HEK293 (cell line): Measurements from ENCODE around the gene RBFOX2.
A peak's percentile ranks its signal among the peaks of the same experiment; 100 is the strongest.

Source experiments
- CTCF ChIA-PET: fragments of 350-600 bp; formaldehyde crosslinking; extraction: SDS; loops from one replicate; lab custom pipeline; 2021; ENCODE audit warnings: antibody characterized with exemption; lab: Yijun Ruan, JAX
- POLR2A ChIA-PET: fragments of 300-600 bp; formaldehyde crosslinking; extraction: SDS; loops from one replicate; lab custom pipeline; 2020; ENCODE audit warnings: antibody characterized with exemption, inconsistent platforms; lab: Yijun Ruan, JAX
- H3K27ac ChIP-seq: fragments of 200-500 bp; sonication (Bioruptor generic); 2 replicates; pipeline ENCODE4 v1.5.1; 2014; ENCODE audit warnings: low read depth, low read length, control low read depth, inconsistent platforms; ENCODE audit errors: extremely low read depth
- H3K36me3 ChIP-seq, 2 experiments: fragments of 200-500 bp in 1 of 2; sonication (Bioruptor generic) in 1 of 2; 1 replicate in 1 of 2; 2 replicates in 1 of 2; pipeline ENCODE4 v1.5.1; 2014 to 2017; ENCODE audit warnings: inconsistent platforms in 2 of 2, low read length in 2 of 2; ENCODE audit not compliant: control insufficient read depth in 2 of 2, insufficient read depth in 1 of 2
- H3K4me1 ChIP-seq: fragments of 200-500 bp; sonication (Bioruptor generic); 2 replicates; pipeline ENCODE4 v1.5.1; 2014; ENCODE audit warnings: mild to moderate bottlenecking, low read length, inconsistent platforms; ENCODE audit not compliant: control insufficient read depth, insufficient read depth
- H3K4me3 ChIP-seq: 2 replicates; pipeline ENCODE4 v1.5.1; 2011; ENCODE audit warnings: low read depth, mild to moderate bottlenecking, control low read depth, low read length, moderate library complexity
- H3K9me3 ChIP-seq: fragments of 200-500 bp; sonication (Bioruptor generic); 2 replicates; pipeline ENCODE4 v1.5.1; 2014; ENCODE audit warnings: low read depth, low read length, inconsistent platforms; ENCODE audit not compliant: control insufficient read depth, insufficient read depth
- GLIS1 ChIP-seq: fragments of 450-650 bp; formaldehyde crosslinking; IDR thresholded peaks from 2 replicates; pipeline ENCODE4 v1.5.1; 2016; ENCODE audit warnings: missing biosample characterization, missing genetic modification characterization
- KLF8 ChIP-seq: fragments of 450-650 bp; formaldehyde crosslinking; IDR thresholded peaks from 2 replicates; pipeline ENCODE4 v1.5.1; 2016; ENCODE audit warnings: missing biosample characterization, missing genetic modification characterization
- SCRT1 ChIP-seq: fragments of 450-650 bp; formaldehyde crosslinking; IDR thresholded peaks from 2 replicates; pipeline ENCODE4 v1.5.1; 2016; ENCODE audit warnings: missing biosample characterization, missing genetic modification characterization, borderline replicate concordance
- SCRT2 ChIP-seq: fragments of 450-650 bp; formaldehyde crosslinking; IDR thresholded peaks from 2 replicates; pipeline ENCODE4 v1.5.1; 2016; ENCODE audit warnings: missing biosample characterization, missing genetic modification characterization
- SP3 ChIP-seq: fragments of 450-650 bp; formaldehyde crosslinking; IDR thresholded peaks from 2 replicates; pipeline ENCODE4 v1.5.1; 2016; ENCODE audit warnings: missing biosample characterization, missing genetic modification characterization
- WT1 ChIP-seq: fragments of 450-650 bp; formaldehyde crosslinking; IDR thresholded peaks from 2 replicates; pipeline ENCODE4 v1.5.1; 2016; ENCODE audit warnings: missing biosample characterization, missing genetic modification characterization
- ZBTB8A ChIP-seq: fragments of 450-650 bp; formaldehyde crosslinking; IDR thresholded peaks from 2 replicates; pipeline ENCODE4 v1.5.1; 2016; ENCODE audit warnings: missing biosample characterization, missing genetic modification characterization
- ZNF239 ChIP-seq: fragments of 450-650 bp; formaldehyde crosslinking; IDR thresholded peaks from 2 replicates; pipeline ENCODE4 v1.5.1; 2016; ENCODE audit warnings: missing biosample characterization, missing genetic modification characterization
- ZNF24 ChIP-seq: fragments of 450-650 bp; formaldehyde crosslinking; IDR thresholded peaks from 2 replicates; pipeline ENCODE4 v1.5.1; 2016; ENCODE audit warnings: missing biosample characterization, missing genetic modification characterization
- ZNF248 ChIP-seq: fragments of 450-650 bp; formaldehyde crosslinking; IDR thresholded peaks from 2 replicates; pipeline ENCODE4 v1.5.1; 2017; ENCODE audit warnings: missing biosample characterization, missing genetic modification characterization
- ZNF48 ChIP-seq: fragments of 450-650 bp; formaldehyde crosslinking; IDR thresholded peaks from 2 replicates; pipeline ENCODE4 v1.5.1; 2016; ENCODE audit warnings: missing biosample characterization, missing genetic modification characterization
- ZNF514 ChIP-seq: fragments of 450-650 bp; formaldehyde crosslinking; IDR thresholded peaks from 2 replicates; pipeline ENCODE4 v1.5.1; 2016; ENCODE audit warnings: missing biosample characterization, missing genetic modification characterization
- ZNF843 ChIP-seq: fragments of 450-650 bp; formaldehyde crosslinking; IDR thresholded peaks from 2 replicates; pipeline ENCODE4 v1.5.1; 2016; ENCODE audit warnings: missing biosample characterization, missing genetic modification characterization
- TF ChIP-seq, protein P1 (sequence below): fragments of 450-650 bp; formaldehyde crosslinking; IDR thresholded peaks from 2 replicates; pipeline ENCODE4 v1.5.1; 2016; ENCODE audit warnings: missing biosample characterization, missing genetic modification characterization, borderline replicate concordance
- TF ChIP-seq, protein P2 (sequence below): fragments of 450-650 bp; formaldehyde crosslinking; IDR thresholded peaks from 2 replicates; pipeline ENCODE4 v1.5.1; 2016; ENCODE audit warnings: missing biosample characterization, missing genetic modification characterization
- TF ChIP-seq, protein P3 (sequence below): fragments of 450-650 bp; formaldehyde crosslinking; IDR thresholded peaks from 2 replicates; pipeline ENCODE4 v1.5.1; 2016; ENCODE audit warnings: missing biosample characterization, missing genetic modification characterization, low read depth
- TF ChIP-seq, protein P4 (sequence below): fragments of 450-650 bp; formaldehyde crosslinking; IDR thresholded peaks from 2 replicates; pipeline ENCODE4 v1.5.1; 2017; ENCODE audit warnings: missing biosample characterization, missing genetic modification characterization
- TF ChIP-seq, protein P5 (sequence below): fragments of 450-650 bp; IDR thresholded peaks from 2 replicates; pipeline ENCODE4 v1.5.1; 2018; ENCODE audit warnings: missing biosample characterization, missing genetic modification characterization

Gene RBFOX2

DNA sequence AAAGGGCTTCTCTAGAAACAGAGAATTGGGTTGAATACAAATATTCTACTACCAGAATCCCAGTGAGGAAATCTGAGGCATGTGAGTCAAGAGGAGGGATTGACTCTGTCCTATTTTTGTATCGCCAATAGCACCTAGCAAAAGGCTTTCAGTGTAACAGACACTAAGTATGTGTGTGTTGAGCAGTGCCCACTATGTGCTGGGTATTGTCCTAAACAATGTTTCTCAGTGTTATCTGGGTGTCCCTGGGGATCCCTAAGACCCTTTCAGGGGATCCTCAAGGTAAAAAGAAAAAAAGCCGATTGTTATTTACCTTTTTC is 21.0 kb upstream of the RBFOX2 start (continued):
- TF ChIP-seq, protein P1, sequence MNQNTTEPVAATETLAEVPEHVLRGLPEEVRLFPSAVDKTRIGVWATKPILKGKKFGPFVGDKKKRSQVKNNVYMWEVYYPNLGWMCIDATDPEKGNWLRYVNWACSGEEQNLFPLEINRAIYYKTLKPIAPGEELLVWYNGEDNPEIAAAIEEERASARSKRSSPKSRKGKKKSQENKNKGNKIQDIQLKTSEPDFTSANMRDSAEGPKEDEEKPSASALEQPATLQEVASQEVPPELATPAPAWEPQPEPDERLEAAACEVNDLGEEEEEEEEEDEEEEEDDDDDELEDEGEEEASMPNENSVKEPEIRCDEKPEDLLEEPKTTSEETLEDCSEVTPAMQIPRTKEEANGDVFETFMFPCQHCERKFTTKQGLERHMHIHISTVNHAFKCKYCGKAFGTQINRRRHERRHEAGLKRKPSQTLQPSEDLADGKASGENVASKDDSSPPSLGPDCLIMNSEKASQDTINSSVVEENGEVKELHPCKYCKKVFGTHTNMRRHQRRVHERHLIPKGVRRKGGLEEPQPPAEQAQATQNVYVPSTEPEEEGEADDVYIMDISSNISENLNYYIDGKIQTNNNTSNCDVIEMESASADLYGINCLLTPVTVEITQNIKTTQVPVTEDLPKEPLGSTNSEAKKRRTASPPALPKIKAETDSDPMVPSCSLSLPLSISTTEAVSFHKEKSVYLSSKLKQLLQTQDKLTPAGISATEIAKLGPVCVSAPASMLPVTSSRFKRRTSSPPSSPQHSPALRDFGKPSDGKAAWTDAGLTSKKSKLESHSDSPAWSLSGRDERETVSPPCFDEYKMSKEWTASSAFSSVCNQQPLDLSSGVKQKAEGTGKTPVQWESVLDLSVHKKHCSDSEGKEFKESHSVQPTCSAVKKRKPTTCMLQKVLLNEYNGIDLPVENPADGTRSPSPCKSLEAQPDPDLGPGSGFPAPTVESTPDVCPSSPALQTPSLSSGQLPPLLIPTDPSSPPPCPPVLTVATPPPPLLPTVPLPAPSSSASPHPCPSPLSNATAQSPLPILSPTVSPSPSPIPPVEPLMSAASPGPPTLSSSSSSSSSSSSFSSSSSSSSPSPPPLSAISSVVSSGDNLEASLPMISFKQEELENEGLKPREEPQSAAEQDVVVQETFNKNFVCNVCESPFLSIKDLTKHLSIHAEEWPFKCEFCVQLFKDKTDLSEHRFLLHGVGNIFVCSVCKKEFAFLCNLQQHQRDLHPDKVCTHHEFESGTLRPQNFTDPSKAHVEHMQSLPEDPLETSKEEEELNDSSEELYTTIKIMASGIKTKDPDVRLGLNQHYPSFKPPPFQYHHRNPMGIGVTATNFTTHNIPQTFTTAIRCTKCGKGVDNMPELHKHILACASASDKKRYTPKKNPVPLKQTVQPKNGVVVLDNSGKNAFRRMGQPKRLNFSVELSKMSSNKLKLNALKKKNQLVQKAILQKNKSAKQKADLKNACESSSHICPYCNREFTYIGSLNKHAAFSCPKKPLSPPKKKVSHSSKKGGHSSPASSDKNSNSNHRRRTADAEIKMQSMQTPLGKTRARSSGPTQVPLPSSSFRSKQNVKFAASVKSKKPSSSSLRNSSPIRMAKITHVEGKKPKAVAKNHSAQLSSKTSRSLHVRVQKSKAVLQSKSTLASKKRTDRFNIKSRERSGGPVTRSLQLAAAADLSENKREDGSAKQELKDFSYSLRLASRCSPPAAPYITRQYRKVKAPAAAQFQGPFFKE (tag by site-specific recombination), result no peak
- no peak for TF ChIP-seq ZNF248 (tag by site-specific recombination)
- no peak for TF ChIP-seq GLIS1 (tag by site-specific recombination)
- TF ChIP-seq ZNF514 (tag by site-specific recombination), result no peak
- TF ChIP-seq ZNF48 (tag by site-specific recombination), result no peak
- TF ChIP-seq ZNF239 (tag by site-specific recombination), result no peak
- no peak for TF ChIP-seq WT1 (tag by site-specific recombination)
- no peak for TF ChIP-seq ZNF843 (tag by site-specific recombination)

DNA sequence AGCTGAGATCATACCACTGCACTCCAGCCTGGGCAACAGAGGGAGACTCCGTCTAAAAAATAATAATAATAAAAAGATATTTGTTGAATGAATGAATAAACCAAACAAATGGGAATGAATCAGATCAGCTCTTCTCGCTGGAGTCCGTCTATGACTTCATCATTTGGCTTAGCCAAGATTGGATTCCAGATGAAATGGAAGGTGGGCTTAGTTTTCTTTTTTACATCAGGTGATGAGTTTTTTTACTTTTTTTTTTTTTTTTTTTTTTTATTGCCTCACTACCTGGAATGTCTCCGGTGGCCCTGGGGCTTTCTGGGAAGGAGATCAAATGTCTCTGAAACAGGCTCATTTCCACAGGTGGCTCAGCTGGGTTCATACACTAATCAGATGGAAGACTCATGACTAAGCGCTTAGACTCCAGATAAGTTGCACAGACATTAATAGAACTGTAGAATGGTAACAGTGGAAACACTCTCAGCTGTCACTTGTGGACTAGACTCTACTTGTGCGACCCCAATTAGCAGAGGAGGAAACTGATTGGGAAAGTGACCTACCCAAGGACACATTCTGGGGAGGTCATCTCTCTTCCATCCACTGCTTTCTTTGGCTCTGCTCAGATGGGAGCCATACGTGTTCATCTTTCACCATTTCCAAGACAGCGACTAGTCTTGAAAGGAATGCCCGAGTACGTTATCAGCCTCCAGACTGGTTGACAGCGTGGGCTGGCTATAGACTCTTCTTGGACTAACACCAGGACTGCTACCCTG is 20.5 kb upstream of the RBFOX2 start:
- ChIA-PET POLR2A (interaction anchor here (0.7 kb wide), 1 partner anchor 26 kb away, joined by 3 read pairs; no protein-coding TSS in a partner anchor), CTCF (interaction anchor here (0.7 to 1.6 kb wide), 4 partner anchors 17 to 491 kb away, joined by 3 to 14 read pairs (median 4); no protein-coding TSS in a partner anchor)
- Histone ChIP-seq H3K4me3 (no peak overlapping the region), H3K4me1 (no peaks in the 10 kb centered on the region), H3K36me3 (no peaks in the 10 kb centered on the region), H3K27ac (no peak overlapping the region), H3K9me3 (no peaks in the 10 kb centered on the region)
- TF ChIP-seq SP3, result no peak
- TF ChIP-seq, protein P2, sequence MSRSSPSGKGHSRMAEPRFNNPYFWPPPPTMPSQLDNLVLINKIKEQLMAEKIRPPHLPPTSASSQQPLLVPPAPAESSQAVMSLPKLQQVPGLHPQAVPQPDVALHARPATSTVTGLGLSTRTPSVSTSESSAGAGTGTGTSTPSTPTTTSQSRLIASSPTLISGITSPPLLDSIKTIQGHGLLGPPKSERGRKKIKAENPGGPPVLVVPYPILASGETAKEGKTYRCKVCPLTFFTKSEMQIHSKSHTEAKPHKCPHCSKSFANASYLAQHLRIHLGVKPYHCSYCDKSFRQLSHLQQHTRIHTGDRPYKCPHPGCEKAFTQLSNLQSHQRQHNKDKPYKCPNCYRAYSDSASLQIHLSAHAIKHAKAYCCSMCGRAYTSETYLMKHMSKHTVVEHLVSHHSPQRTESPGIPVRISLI (tag by site-specific recombination), result 0 out of 2 replicates have a peak, but pooled peaks have one; percentile 34
- TF ChIP-seq, protein P3, sequence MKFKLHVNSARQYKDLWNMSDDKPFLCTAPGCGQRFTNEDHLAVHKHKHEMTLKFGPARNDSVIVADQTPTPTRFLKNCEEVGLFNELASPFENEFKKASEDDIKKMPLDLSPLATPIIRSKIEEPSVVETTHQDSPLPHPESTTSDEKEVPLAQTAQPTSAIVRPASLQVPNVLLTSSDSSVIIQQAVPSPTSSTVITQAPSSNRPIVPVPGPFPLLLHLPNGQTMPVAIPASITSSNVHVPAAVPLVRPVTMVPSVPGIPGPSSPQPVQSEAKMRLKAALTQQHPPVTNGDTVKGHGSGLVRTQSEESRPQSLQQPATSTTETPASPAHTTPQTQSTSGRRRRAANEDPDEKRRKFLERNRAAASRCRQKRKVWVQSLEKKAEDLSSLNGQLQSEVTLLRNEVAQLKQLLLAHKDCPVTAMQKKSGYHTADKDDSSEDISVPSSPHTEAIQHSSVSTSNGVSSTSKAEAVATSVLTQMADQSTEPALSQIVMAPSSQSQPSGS (tag by site-specific recombination), result no peak
- TF ChIP-seq, protein P4, sequence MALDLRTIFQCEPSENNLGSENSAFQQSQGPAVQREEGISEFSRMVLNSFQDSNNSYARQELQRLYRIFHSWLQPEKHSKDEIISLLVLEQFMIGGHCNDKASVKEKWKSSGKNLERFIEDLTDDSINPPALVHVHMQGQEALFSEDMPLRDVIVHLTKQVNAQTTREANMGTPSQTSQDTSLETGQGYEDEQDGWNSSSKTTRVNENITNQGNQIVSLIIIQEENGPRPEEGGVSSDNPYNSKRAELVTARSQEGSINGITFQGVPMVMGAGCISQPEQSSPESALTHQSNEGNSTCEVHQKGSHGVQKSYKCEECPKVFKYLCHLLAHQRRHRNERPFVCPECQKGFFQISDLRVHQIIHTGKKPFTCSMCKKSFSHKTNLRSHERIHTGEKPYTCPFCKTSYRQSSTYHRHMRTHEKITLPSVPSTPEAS (tag by site-specific recombination), result no peak
- no peak for TF ChIP-seq ZBTB8A (tag by site-specific recombination)
- peak; percentile 81 for TF ChIP-seq SCRT2 (tag by site-specific recombination)
- TF ChIP-seq, protein P5, sequence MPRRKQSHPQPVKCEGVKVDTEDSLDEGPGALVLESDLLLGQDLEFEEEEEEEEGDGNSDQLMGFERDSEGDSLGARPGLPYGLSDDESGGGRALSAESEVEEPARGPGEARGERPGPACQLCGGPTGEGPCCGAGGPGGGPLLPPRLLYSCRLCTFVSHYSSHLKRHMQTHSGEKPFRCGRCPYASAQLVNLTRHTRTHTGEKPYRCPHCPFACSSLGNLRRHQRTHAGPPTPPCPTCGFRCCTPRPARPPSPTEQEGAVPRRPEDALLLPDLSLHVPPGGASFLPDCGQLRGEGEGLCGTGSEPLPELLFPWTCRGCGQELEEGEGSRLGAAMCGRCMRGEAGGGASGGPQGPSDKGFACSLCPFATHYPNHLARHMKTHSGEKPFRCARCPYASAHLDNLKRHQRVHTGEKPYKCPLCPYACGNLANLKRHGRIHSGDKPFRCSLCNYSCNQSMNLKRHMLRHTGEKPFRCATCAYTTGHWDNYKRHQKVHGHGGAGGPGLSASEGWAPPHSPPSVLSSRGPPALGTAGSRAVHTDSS (tag by site-specific recombination), result no peak
- peak; percentile 35; the same call in 1 of the 2 replicates for TF ChIP-seq SCRT1 (tag by site-specific recombination)
- TF ChIP-seq KLF8 (tag by site-specific recombination), result no peak
- no peak for TF ChIP-seq ZNF24
